Measurements from ENCODE around the gene FRMD4B.

The FRMD4B gene

GRCh38 chr3:69306239-69307185, 79.4 kb downstream of the FRMD4B start:
- TF ChIP-seq CTCF (IDR thresholded peaks at IDR 0.05; ENCODE audit: unreplicated experiment in 3 of 3) = peak; percentile 94 to 95 (median 95)
- Mint-ChIP-seq H3K27ac (peak overlapping the region; percentile 6 to 54 (median 50)), H3K4me1 (peaks cover 13% of the 10 kb centered on the region), H3K27me3 (ENCODE audit: low read depth) (no peaks in the 10 kb centered on the region), H3K4me3 (no peak overlapping the region), H3K36me3 (ENCODE audit: low read depth) (peaks cover 3% of the 10 kb centered on the region), H3K9me3 (no peaks in the 10 kb centered on the region)

GRCh38 chr3:69305011-69305410, 80.9 kb downstream of the FRMD4B start:
- Mint-ChIP-seq H3K27ac (no peak overlapping the region), H3K4me1 (peaks cover 9% of the 10 kb centered on the region), H3K27me3 (ENCODE audit: low read depth) (no peaks in the 10 kb centered on the region), H3K4me3 (no peak overlapping the region), H3K36me3 (ENCODE audit: low read depth) (peaks cover 3% of the 10 kb centered on the region), H3K9me3 (no peaks in the 10 kb centered on the region)
- no peak for TF ChIP-seq CTCF (IDR thresholded peaks at IDR 0.05; ENCODE audit: unreplicated experiment in 3 of 3)

- H3K36me3 Mint-ChIP-seq (ENCODE audit: low read depth) = peaks cover 3% of the 10 kb centered on the region
- H3K4me3 Mint-ChIP-seq = no peak overlapping the region
- TF ChIP-seq CTCF (IDR thresholded peaks at IDR 0.05; ENCODE audit: unreplicated experiment in 3 of 3) = no peak
- H3K9me3 Mint-ChIP-seq = no peaks in the 10 kb centered on the region
- no peaks in the 10 kb centered on the region for H3K27me3 Mint-ChIP-seq (ENCODE audit: low read depth)
- H3K4me1 Mint-ChIP-seq = peaks cover 11% of the 10 kb centered on the region
- H3K27ac Mint-ChIP-seq = no peak overlapping the region
Observed at GRCh38 chr3:69304396-69304795, 81.5 kb downstream of the FRMD4B start.

- no peak for TF ChIP-seq CTCF (IDR thresholded peaks at IDR 0.05; ENCODE audit: unreplicated experiment in 3 of 3)
- Mint-ChIP-seq H3K4me3 (no peak overlapping the region), H3K36me3 (ENCODE audit: low read depth) (no peaks in the 10 kb centered on the region), H3K9me3 (no peaks in the 10 kb centered on the region), H3K27ac (no peak overlapping the region), H3K4me1 (peaks cover 34% of the 10 kb centered on the region), H3K27me3 (ENCODE audit: low read depth) (no peaks in the 10 kb centered on the region)
Observed at GRCh38 chr3:69300296-69300695, 85.6 kb downstream of the FRMD4B start.

- H3K4me3 Mint-ChIP-seq = no peak overlapping the region
- no peaks in the 10 kb centered on the region for H3K27me3 Mint-ChIP-seq (ENCODE audit: low read depth)
- H3K36me3 Mint-ChIP-seq (ENCODE audit: low read depth) = no peaks in the 10 kb centered on the region
- H3K9me3 Mint-ChIP-seq = no peaks in the 10 kb centered on the region
- TF ChIP-seq CTCF (IDR thresholded peaks at IDR 0.05; ENCODE audit: unreplicated experiment in 3 of 3) = peak in 2 of 3 experiments; percentile 10 to 22
- H3K4me1 Mint-ChIP-seq = peaks cover 43% of the 10 kb centered on the region
- H3K27ac Mint-ChIP-seq = peak overlapping the region in 2 of 3 experiments; percentile 46 to 64
Observed at GRCh38 chr3:69299344-69299743, 86.5 kb downstream of the FRMD4B start.
